GM23248 (cell line): ENCODE results near the gene CARD11. TPM values are rescaled to one million over a fixed set of nuclear protein-coding genes. Genes with fewer than 3 reads are reported as not detected.
A peak's percentile ranks its signal among the peaks of the same experiment; 100 is the strongest.

Experiments used
- DNase-seq: peaks from one replicate; pipeline ENCODE4 v3.0.0-alpha.2; 2015
- H2AFZ ChIP-seq: fragments of 200-600 bp; sonication (generic); 2 replicates; pipeline ENCODE4 v1.6.1; 2016; ENCODE audit warnings: antibody characterized with exemption
- H3F3A ChIP-seq: fragments of 200-600 bp; sonication (generic); 2 replicates; pipeline ENCODE4 v1.6.1; 2016; ENCODE audit warnings: mild to moderate bottlenecking, antibody characterized with exemption, mixed run types; ENCODE audit not compliant: insufficient read depth
- H3K27ac ChIP-seq: fragments of 200-600 bp; sonication (generic); 2 replicates; pipeline ENCODE4 v1.5.1; 2016; ENCODE audit warnings: mild to moderate bottlenecking
- H3K27me3 ChIP-seq: fragments of 200-600 bp; sonication (generic); replicated peaks from 2 replicates; pipeline ENCODE4 v1.6.1; 2016; ENCODE audit warnings: mild to moderate bottlenecking; ENCODE audit not compliant: insufficient read depth
- H3K36me3 ChIP-seq: fragments of 200-600 bp; sonication (generic); 2 replicates; pipeline ENCODE4 v1.6.1; 2016; ENCODE audit warnings: low read depth, mild to moderate bottlenecking
- H3K4me1 ChIP-seq: fragments of 200-600 bp; sonication (generic); 2 replicates; pipeline ENCODE4 v1.6.1; 2016; ENCODE audit warnings: mild to moderate bottlenecking; ENCODE audit not compliant: insufficient read depth
- H3K4me2 ChIP-seq: fragments of 200-600 bp; sonication (generic); one replicate; pipeline ENCODE4 v1.6.1; 2016; ENCODE audit warnings: mild to moderate bottlenecking; ENCODE audit not compliant: unreplicated experiment
- H3K4me3 ChIP-seq: fragments of 200-600 bp; sonication (generic); 2 replicates; pipeline ENCODE4 v1.5.1; 2016; ENCODE audit warnings: mild to moderate bottlenecking
- H3K79me2 ChIP-seq: fragments of 200-600 bp; sonication (generic); 2 replicates; pipeline ENCODE4 v1.6.1; 2016; ENCODE audit warnings: mild to moderate bottlenecking; ENCODE audit not compliant: insufficient read depth
- H3K9ac ChIP-seq: fragments of 200-600 bp; sonication (generic); 2 replicates; pipeline ENCODE4 v1.6.1; 2016; ENCODE audit warnings: mild to moderate bottlenecking
- H3K9me2 ChIP-seq: fragments of 200-600 bp; sonication (generic); 2 replicates; pipeline ENCODE4 v1.6.1; 2016; ENCODE audit warnings: mixed run types, mild to moderate bottlenecking, moderate library complexity; ENCODE audit not compliant: insufficient read depth
- H3K9me3 ChIP-seq: fragments of 200-600 bp; sonication (generic); one replicate; pipeline ENCODE4 v1.6.1; 2017; ENCODE audit warnings: low read depth
- H4K20me1 ChIP-seq: fragments of 200-600 bp; sonication (generic); 2 replicates; pipeline ENCODE4 v1.6.0; 2016; ENCODE audit not compliant: insufficient read depth
- EZH2 ChIP-seq: fragments of 200-600 bp; sonication (generic); IDR thresholded peaks from 2 replicates; pipeline ENCODE4 v1.6.1; 2018; ENCODE audit warnings: antibody characterized with exemption, mild to moderate bottlenecking; ENCODE audit not compliant: insufficient read depth, poor library complexity, severe bottlenecking
- EZH2phosphoT487 ChIP-seq: fragments of 200-600 bp; sonication (generic); IDR thresholded peaks from 2 replicates; pipeline ENCODE4 v1.6.1; 2018; ENCODE audit warnings: antibody characterized with exemption, moderate library complexity, mild to moderate bottlenecking, low read depth; ENCODE audit not compliant: insufficient read depth
- WGBS, 2 experiments: methylation state at CpG; one replicate each; pipeline ENCODE4 v1.1.6; 2015 to 2017; ENCODE audit warnings: low lambda C conversion rate in 2 of 2, low coverage in 1 of 2; ENCODE audit errors: missing lambda C conversion rate in 2 of 2; 5-methylcytosine and 5-hydroxymethylcytosine counted together
- in situ Hi-C: fragments of 300-500 bp; cut with MboI; formaldehyde crosslinking; loops from 2 replicates; pipeline ENCODE4 v1.15.0; 2020
- polyA plus RNA-seq: library from polyadenylated mRNA; unstranded; fragments of >200 nt; fragmentation: Nextera tagmentation; extraction: Ambion mirVana; gene quantifications from 2 replicates; pipeline ENCODE4 v1.2.1, GENCODE V29; 2016
- total RNA-seq: library from RNA; depleted of rRNA; stranded (reverse); fragments of >200 nt; shearing (Covaris generic); gene quantifications from 2 replicates; pipeline ENCODE4 v1.2.3, GENCODE V29; 2014; rRNA removed

CARD11 gene
- total and polyA plus RNA-seq, 2 experiments from 2014 or later, result not detected

DNA sequence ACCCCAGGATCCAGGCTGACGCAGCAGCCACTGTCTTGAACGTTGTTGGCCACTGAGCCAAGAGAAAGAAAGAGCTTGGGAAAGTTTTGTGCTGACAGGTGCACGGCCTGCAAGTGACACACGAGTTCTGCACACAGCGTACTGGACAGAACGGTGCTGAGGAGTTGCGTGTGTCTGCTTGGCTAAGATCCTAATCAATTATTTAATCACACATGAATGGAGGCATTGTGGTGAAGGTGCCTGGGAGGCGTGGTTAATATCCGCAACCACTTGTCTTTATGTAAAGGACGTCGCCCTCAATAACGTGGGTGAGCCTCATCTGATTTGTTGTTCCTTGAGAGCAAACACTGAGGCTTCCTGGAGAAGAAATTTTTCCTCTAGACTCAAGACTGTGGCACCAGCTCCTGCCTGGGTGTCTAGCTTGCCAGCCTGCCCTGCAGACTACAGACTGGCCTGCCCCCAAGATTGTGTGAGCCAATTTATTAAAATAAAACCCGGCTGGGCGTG, 183.0 kb downstream of the CARD11 start:
- no peaks in the 10 kb centered on the region for H3K36me3 ChIP-seq
- no peaks in the 10 kb centered on the region for H3K9me2 ChIP-seq
- H3K4me3 ChIP-seq, result no peak overlapping the region
- H3K4me1 ChIP-seq, result peaks cover 15% of the 10 kb centered on the region
- H3K27ac ChIP-seq, result no peak overlapping the region
- DNase-seq, result no peak
- H3K9me3 ChIP-seq, result no peaks in the 10 kb centered on the region
- no peak overlapping the region for H2AFZ ChIP-seq
- TF ChIP-seq EZH2 (no peak), EZH2phosphoT487 (no peak)
- H3K9ac ChIP-seq, result no peak overlapping the region
- peaks cover 9% of the 10 kb centered on the region for H3F3A ChIP-seq
- H4K20me1 ChIP-seq, result no peaks in the 10 kb centered on the region
- no peaks in the 10 kb centered on the region for H3K79me2 ChIP-seq
- in situ Hi-C loops, result loop anchor here (25.0 kb wide), 1 partner anchor 1752 kb away; no protein-coding TSS in a partner anchor
- WGBS, 2 experiments, result 84 to 88% methylated on average over 14 of the region's 14 CpGs
- H3K27me3 ChIP-seq, result no peaks in the 10 kb centered on the region
- no peak overlapping the region for H3K4me2 ChIP-seq

DNA sequence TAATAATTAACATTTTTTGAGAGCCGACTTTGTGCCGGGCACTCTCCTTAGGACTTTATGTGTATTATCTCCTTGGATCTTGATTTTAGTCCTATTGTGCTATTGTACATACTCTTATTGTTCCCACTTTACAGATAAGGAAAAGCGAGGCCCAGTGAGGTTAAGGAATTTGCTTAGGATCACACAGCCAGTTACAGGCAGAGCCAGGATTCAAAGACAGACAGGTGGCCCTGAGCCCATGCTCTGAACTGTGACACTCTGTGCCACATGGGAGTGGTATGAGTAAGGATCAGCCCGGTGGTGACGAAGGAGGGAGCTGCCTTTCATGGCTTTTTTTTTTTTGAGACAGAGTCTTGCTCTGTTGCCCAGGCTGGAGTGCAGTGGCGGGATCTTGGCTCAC, 183.7 kb downstream of the CARD11 start:
- H3K4me3 ChIP-seq, result no peak overlapping the region
- H2AFZ ChIP-seq, result no peak overlapping the region
- H3K27ac ChIP-seq, result no peak overlapping the region
- H3K4me2 ChIP-seq, result no peak overlapping the region
- in situ Hi-C loops, result loop anchor here (25.0 kb wide), 1 partner anchor 1752 kb away; no protein-coding TSS in a partner anchor
- no peaks in the 10 kb centered on the region for H3K36me3 ChIP-seq
- no peak overlapping the region for H3K9ac ChIP-seq
- no peak for TF ChIP-seq EZH2
- no peak for TF ChIP-seq EZH2phosphoT487
- H4K20me1 ChIP-seq, result no peaks in the 10 kb centered on the region
- 94 to 98% methylated on average over 6 of the region's 6 CpGs for WGBS, 2 experiments
- no peaks in the 10 kb centered on the region for H3K27me3 ChIP-seq
- no peaks in the 10 kb centered on the region for H3K9me3 ChIP-seq
- no peaks in the 10 kb centered on the region for H3K9me2 ChIP-seq
- peaks cover 9% of the 10 kb centered on the region for H3F3A ChIP-seq
- DNase-seq, result no peak
- H3K79me2 ChIP-seq, result no peaks in the 10 kb centered on the region
- H3K4me1 ChIP-seq, result peaks cover 15% of the 10 kb centered on the region

GRCh38 chr7:2858621-2859020, 185.0 kb downstream of the CARD11 start:
- Histone ChIP-seq H3K9me2 (no peaks in the 10 kb centered on the region), H3K4me3 (no peak overlapping the region), H4K20me1 (no peaks in the 10 kb centered on the region), H3K79me2 (no peaks in the 10 kb centered on the region), H3F3A (no peaks in the 10 kb centered on the region), H3K9me3 (no peaks in the 10 kb centered on the region), H3K36me3 (no peaks in the 10 kb centered on the region), H3K27ac (no peak overlapping the region), H3K4me1 (peaks cover 6% of the 10 kb centered on the region), H2AFZ (no peak overlapping the region), H3K4me2 (no peak overlapping the region), H3K27me3 (no peaks in the 10 kb centered on the region), H3K9ac (no peak overlapping the region)
- no peak for DNase-seq
- in situ Hi-C loops, result loop anchor here (25.0 kb wide), 1 partner anchor 1754 kb away; no protein-coding TSS in a partner anchor
- 94 to 97% methylated on average over 5 of the region's 5 CpGs for WGBS, 2 experiments
- no peak for TF ChIP-seq EZH2phosphoT487
- no peak for TF ChIP-seq EZH2

DNA sequence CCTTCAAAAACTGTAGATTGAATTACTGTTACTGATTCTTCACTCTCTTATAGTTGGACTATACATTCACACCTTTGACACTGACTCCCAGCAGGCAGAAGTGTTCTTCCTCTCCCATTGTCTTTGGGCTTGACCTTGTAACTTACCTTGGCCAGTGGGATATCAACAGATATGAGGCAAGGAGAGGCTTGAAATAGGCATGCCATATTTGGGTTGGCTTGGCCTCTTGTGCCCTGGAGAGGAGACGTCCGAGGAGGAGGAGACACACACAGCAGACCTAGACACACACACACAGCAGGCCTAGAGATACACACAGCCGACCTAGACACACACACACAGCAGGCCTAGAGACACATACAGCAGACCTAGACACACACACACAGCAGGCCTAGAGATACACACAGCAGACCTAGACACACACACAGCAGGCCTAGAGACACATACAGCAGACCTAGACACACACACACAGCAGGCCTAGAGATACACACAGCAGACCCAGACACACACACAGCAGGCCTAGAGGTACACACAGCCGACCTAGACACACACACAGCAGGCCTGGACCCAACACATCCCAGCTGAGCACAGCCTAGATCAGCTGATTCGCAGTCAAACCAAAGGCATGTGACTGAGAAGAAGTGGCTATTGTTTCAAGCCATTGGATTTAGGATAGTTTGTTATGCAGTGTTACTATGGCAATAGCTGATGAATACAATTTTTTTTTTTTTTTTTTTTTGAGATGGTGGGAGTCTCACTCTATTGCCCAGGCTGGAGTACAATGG, 187.1 kb downstream of the CARD11 start:
- H3K27ac ChIP-seq, result no peak overlapping the region
- in situ Hi-C loops, result loop anchor here (25.0 kb wide), 1 partner anchor 1756 kb away; no protein-coding TSS in a partner anchor
- H2AFZ ChIP-seq, result no peak overlapping the region
- H3K9me2 ChIP-seq, result no peaks in the 10 kb centered on the region
- H3K4me1 ChIP-seq, result no peaks in the 10 kb centered on the region
- 75% methylated on average over 5 of the region's 5 CpGs for WGBS, 2 experiments
- no peaks in the 10 kb centered on the region for H3K79me2 ChIP-seq
- no peak overlapping the region for H3K9ac ChIP-seq
- H3K36me3 ChIP-seq, result no peaks in the 10 kb centered on the region
- no peak for TF ChIP-seq EZH2
- TF ChIP-seq EZH2phosphoT487, result no peak
- H3F3A ChIP-seq, result no peaks in the 10 kb centered on the region
- no peaks in the 10 kb centered on the region for H3K9me3 ChIP-seq
- DNase-seq, result peak; percentile 41
- no peak overlapping the region for H3K4me3 ChIP-seq
- H3K4me2 ChIP-seq, result no peak overlapping the region
- H3K27me3 ChIP-seq, result no peaks in the 10 kb centered on the region
- H4K20me1 ChIP-seq, result no peaks in the 10 kb centered on the region

Other genes with a start within 250 kb of the CARD11 start
- 13.8 and 24.3 TPM in 2 replicates for gene GNA12, start 199.6 kb downstream of the CARD11 start, total RNA-seq
- gene GNA12, start 199.6 kb downstream of the CARD11 start, polyA plus RNA-seq, result 11.2 and 11.5 TPM in 2 replicates